Activated T-cell treated with anti-CD3 and anti-CD28 coated beads, Interleukin-2, amount 50 U/mL, for 4 hours (primary cell): ENCODE results near the gene FEV. TPM values are rescaled to one million over a fixed set of nuclear protein-coding genes. Genes with fewer than 3 reads are reported as not detected.
A peak's percentile ranks its signal among the peaks of the same experiment; 100 is the strongest.
"Not testable (repeated sequence)": the region's sequence is repeated elsewhere in the genome, so short reads cannot be mapped to it uniquely, and the experiment has no call there.

Source experiments
- ATAC-seq, 2 donors: fragments of 200-7000 bp; cut with Tn5 transposase; one replicate each; pipeline ENCODE4 v1.10.0; 2021
- DNase-seq: peaks from one replicate; pipeline ENCODE4 v3.0.0-alpha.2; 2020
- H3K27me3 Mint-ChIP-seq: one replicate; pipeline ENCODE4 v1.8.0; 2021; ENCODE audit warnings: low read depth, mixed read lengths
- H3K36me3 Mint-ChIP-seq: one replicate; pipeline ENCODE4 v1.8.0; 2022; ENCODE audit warnings: mixed read lengths; ENCODE audit not compliant: insufficient read depth
- H3K4me1 Mint-ChIP-seq: one replicate; pipeline ENCODE4 v1.8.0; 2021; ENCODE audit warnings: low read depth, mixed read lengths
- H3K4me3 Mint-ChIP-seq: one replicate; pipeline ENCODE4 v1.8.0; 2021; ENCODE audit warnings: mild to moderate bottlenecking, moderate library complexity, mixed read lengths
- H3K9me3 Mint-ChIP-seq: one replicate; pipeline ENCODE4 v1.8.0; 2021; ENCODE audit warnings: mixed read lengths
- total RNA-seq, 3 donors: library from RNA; stranded (reverse); gene quantifications; one replicate each; pipeline ENCODE4 v1.2.1, GENCODE V29; 2021

Gene FEV
- total RNA-seq, 3 donors from 2014 or later: not detected

DNA sequence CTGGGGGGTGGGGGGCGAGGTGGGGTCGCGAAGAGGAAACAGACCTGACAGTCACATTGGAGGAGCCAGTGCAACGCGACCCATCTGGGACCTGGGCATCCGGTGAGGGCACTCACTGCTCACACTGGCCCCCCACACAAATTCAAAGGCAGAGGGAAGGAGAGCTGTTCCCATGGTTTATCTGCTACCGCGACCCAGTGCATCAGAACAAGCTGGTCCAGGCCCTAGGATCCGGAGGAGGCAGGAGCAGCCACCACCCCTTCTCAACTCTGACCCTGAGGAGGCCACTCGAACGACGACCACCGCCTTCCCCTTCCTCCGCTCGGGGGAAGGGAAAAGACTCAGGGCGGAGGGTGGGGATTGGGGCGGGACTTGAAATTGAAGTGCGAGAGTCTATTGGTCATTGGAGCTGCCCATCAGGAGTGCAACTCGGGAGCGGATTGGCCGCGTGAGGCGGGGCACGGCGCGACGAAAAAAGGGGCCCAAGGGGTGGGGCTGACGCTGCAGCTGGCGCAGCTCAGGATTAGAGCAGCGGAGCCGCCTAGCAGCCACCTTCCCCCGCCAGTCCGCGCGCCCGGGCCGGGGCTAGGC, 25.7 kb downstream of the FEV start, which contains the start of gene CDK5R2:
TSS of gene CDK5R2 (plus strand) at position 526 of the 591 bp plus-strand sequence. CDS start 155 bp downstream, outside the sequence.
- ATAC-seq (peak; percentile 93 to 94), DNase-seq (peak; percentile 52)
- peaks cover 77% of the 10 kb centered on the region for H3K27me3 Mint-ChIP-seq
- H3K9me3 Mint-ChIP-seq: no peaks in the 10 kb centered on the region
- peaks cover 11% of the 10 kb centered on the region for H3K4me1 Mint-ChIP-seq
- H3K36me3 Mint-ChIP-seq: no peaks in the 10 kb centered on the region
- peak within 1 kb of the TSS; percentile 37 for H3K4me3 Mint-ChIP-seq

DNA sequence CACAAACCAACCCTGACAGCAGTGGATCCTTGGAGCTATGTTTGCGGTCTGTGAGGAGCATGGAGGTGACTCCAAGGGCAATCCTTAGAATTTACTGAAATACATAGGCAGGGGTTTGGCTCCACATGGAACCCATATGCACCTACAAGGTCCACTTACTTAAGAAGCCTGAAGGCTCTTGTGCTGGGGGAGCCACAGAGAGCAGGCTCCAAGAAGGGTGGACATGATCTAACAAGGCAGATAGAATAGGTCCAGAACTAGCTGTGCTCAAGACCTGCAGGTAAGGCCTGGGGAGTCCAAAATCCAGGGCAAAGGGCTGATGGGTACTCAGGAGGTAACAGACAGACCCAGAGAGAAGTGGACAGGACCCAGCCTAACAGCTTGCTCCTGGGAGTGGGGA, 26.7 kb downstream of the FEV start:
- Mint-ChIP-seq H3K36me3 (no peaks in the 10 kb centered on the region), H3K4me1 (peaks cover 11% of the 10 kb centered on the region), H3K9me3 (no peaks in the 10 kb centered on the region), H3K27me3 (peaks cover 75% of the 10 kb centered on the region), H3K4me3 (no peak overlapping the region)
- no peak for DNase-seq
- ATAC-seq: no peak

DNA sequence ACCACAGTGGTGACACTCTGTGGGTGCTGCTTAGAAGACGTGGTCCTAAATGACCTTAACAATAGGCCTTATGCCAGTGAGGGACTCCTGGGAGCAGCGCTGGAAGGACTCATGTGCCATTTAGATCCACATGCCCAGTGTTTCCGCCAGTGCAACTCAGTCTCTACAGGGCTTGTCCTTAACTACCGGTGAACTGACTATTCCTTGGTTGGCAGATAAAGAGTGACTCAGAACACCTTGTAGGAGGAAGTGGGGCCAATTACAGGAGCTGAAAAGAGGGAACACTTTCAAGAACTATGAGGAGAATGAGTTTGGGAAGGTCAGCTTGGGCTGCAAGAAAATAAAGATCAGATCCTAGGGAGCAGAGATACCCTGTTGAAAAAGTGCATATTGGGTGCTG, 27.3 kb downstream of the FEV start:
- no peak overlapping the region for H3K4me3 Mint-ChIP-seq
- H3K9me3 Mint-ChIP-seq: no peaks in the 10 kb centered on the region
- ATAC-seq: no peak
- no peaks in the 10 kb centered on the region for H3K36me3 Mint-ChIP-seq
- peaks cover 74% of the 10 kb centered on the region for H3K27me3 Mint-ChIP-seq
- H3K4me1 Mint-ChIP-seq: peaks cover 11% of the 10 kb centered on the region
- no peak for DNase-seq

DNA sequence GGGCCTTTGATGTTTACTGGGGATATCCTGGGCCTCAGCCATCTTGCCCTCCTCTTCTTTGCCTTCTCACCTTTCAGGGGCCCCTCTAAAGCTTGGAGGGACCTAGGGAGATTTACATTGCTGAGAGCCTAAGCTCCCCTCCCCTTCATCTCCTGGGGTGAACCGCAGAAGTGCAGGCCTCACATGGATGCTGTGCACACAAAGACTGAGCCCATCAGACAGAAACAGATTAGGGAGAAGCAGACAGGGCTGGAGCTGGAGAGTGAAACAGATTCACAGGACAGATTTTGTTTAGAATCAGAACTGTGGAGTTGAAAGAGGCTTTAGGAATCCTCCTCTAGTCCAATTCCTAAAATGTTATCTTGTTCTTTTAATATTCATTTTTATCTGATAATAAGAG, 28.9 kb downstream of the FEV start:
- Mint-ChIP-seq H3K4me1 (peaks cover 7% of the 10 kb centered on the region), H3K4me3 (no peak overlapping the region), H3K9me3 (no peaks in the 10 kb centered on the region), H3K36me3 (no peaks in the 10 kb centered on the region), H3K27me3 (peaks cover 65% of the 10 kb centered on the region)
- no peak for ATAC-seq
- no peak for DNase-seq

DNA sequence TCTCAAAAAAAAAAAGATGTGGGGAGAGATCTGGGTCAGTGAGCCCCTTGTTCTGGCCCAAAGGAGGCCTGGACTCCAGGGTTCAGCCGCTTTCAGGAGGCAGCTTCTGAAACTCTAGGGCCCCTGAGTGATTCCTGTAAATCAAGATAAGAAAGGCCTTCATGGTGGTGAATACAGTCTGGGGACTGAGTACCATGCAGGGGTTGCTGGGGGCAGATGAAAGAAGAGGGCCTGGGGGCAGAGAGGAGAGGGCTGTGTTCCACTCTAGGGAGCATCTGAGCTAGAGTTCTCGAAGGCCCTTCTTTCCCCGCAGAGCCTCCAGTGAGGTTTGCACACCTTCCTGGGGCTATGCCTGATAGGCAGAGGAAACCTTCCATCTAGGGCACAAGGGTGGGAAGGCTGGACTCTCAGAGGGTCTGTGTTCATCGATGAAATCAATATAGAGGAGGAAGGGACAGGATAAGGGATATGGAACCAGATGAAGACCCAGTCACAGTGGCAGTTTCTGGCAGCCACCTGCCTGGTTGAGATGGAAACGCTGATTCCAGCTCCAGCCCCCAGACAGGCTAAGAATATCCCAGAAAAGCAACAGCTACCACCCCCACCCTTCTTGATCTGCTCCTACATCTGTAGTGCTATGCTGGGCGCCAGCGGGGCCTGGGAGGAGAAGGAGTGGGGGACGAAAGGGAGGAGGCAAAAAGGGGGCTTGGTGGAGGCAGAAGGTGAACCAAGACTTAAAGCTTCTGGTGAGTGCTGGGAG, 30.3 kb downstream of the FEV start:
- DNase-seq (no peak), ATAC-seq (no peak)
- Mint-ChIP-seq H3K4me3 (no peak overlapping the region), H3K27me3 (peaks cover 63% of the 10 kb centered on the region), H3K4me1 (peaks cover 4% of the 10 kb centered on the region), H3K9me3 (no peaks in the 10 kb centered on the region), H3K36me3 (no peaks in the 10 kb centered on the region)

DNA sequence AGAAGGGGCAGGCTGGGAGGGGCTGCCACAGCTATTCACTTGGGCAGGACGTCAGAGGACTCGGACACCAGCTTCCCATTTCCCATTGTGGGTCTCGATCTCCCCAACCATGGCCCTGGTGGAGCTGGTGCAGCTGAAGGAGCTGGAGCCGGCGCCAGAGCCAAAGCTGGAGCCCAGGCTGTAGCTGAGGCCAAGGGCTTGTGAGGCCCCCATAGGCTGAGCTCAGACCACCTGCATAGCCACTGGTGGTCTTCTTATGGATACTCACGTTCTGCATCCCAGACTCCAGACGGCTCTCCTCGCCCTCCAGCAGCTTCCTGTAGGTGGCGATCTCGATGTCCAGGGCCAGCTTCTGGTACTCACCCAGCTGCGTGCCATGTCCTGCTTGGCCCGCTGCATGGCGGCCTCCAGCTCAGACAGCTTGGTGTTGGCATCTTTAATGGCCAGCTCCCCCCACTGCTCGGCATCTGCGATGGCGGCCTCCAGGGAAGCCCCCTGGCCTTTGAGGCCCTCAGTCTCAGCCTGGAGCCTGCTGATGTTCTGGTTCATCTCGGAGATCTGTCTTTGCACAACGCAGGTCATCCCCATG, 31.5 kb downstream of the FEV start:
- H3K36me3 Mint-ChIP-seq: no peaks in the 10 kb centered on the region
- H3K27me3 Mint-ChIP-seq: peaks cover 58% of the 10 kb centered on the region
- ATAC-seq (no peak), DNase-seq (no peak)
- no peak overlapping the region for H3K4me3 Mint-ChIP-seq
- H3K4me1 Mint-ChIP-seq: no peaks in the 10 kb centered on the region
- no peaks in the 10 kb centered on the region for H3K9me3 Mint-ChIP-seq

DNA sequence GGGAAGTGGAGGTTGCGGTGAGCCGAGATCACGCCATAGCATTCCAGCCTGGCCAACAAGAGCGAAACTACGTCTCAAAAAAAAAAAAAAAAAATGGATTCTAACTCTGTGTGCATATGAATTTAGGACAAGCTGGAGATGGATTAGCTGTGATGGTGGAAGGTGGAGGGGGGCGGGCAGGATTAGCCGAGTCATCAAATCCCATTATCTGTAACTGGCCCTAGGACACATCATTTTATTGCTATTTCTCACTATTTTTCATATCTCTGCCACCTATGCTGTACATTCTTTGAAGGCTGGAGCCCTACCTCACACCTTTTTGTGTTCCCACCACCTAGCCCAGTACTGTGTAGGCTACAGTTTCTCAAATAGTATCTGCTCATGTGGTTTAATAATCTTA, 32.8 kb downstream of the FEV start:
- no peak for ATAC-seq

DNA sequence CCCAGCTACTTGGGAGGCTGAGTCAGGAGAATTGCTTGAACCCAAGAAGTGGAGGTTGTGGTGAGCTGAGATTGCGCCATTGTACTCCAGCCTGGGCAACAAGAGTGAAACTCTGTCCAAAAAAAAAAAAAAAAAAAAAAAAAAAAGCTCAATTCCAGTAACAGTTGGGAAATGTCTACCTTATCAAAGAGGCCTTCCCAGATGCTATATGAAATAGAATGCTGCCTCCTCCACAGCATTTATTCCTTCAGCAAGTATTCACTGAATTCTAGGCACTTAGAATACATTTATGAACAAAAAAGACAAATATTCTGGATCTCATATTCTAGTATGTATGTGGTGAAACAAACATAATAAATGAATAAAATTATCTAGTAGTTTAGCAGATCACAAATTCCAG, 38.4 kb downstream of the FEV start:
- DNase-seq: no peak
- Mint-ChIP-seq H3K36me3 (no peaks in the 10 kb centered on the region), H3K4me3 (no peak overlapping the region), H3K27me3 (peaks cover 49% of the 10 kb centered on the region), H3K4me1 (no peaks in the 10 kb centered on the region), H3K9me3 (no peaks in the 10 kb centered on the region)
- ATAC-seq: no peak

More for the DNA sequence above, 32.8 kb downstream of the FEV start:
- Mint-ChIP-seq H3K4me3 (no peak overlapping the region), H3K36me3 (no peaks in the 10 kb centered on the region), H3K27me3 (peaks cover 47% of the 10 kb centered on the region), H3K9me3 (no peaks in the 10 kb centered on the region), H3K4me1 (no peaks in the 10 kb centered on the region)
- DNase-seq: no peak

DNA sequence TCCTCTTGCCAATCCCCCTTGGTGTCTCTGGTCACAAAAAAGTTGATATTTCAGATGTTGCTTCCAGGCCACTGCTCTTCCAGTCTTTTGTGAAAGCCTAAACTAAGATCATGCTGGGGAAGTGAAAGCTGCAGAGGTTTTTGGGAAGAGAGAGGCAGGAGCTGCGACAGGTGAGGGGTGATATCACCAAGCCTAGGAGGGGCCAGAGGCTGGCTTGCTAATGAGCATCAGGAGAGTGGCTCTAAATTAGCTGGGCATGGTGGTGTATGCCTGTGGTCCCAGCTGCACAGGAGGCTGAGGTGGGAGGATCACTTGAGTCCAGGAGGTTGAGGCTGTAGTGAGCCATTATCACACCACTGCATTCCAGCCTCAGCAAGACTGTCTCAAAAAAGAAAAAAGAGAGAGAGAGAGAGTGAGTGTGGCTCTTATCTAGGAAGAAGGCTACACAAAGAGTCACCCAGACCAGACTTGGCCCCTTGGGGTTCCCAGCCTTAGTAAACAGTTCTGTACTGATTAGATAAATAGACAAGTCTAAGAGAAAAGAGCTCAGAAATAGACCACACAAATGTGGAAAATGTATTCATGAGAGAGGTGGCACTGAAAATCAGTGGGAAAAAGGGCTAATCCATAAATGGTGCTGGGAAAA, 40.1 kb downstream of the FEV start:
- ATAC-seq: no peak
- H3K27me3 Mint-ChIP-seq: peaks cover 47% of the 10 kb centered on the region
- no peak for DNase-seq
- H3K9me3 Mint-ChIP-seq: no peaks in the 10 kb centered on the region
- H3K4me1 Mint-ChIP-seq: no peaks in the 10 kb centered on the region
- H3K36me3 Mint-ChIP-seq: no peaks in the 10 kb centered on the region
- no peak overlapping the region for H3K4me3 Mint-ChIP-seq

DNA sequence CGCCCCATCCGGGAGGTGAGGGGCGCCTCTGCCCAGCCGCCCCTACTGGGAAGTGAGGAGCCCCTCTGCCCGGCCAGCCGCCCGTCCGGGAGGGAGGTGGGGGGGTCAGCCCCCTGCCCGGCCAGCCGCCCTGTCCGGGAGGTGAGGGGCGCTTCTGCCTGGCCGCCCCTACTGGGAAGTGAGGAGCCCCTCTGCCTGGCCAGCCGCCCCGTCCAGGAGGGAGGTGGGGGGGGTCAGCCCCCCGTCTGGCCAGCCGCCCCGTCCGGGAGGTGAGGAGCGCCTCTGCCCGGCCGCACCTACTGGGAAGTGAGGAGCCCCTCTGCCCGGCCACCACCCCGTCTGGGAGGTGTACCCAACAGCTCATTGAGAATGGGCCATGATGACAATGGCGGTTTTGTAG, 53.2 kb downstream of the FEV start:
- H3K4me1 Mint-ChIP-seq, DNase-seq, ATAC-seq, H3K36me3 Mint-ChIP-seq, H3K4me3 Mint-ChIP-seq, H3K9me3 Mint-ChIP-seq: not testable (repeated sequence)
- peaks cover 38% of the 10 kb centered on the region for H3K27me3 Mint-ChIP-seq

Other genes with a start within 250 kb of the FEV start
- gene CYP27A1, start 203.0 kb downstream of the FEV start, total RNA-seq: under 1 TPM; 0.14 to 0.26 (median 0.15) TPM
- not detected for gene PRKAG3, start 153.4 kb downstream of the FEV start, total RNA-seq
- under 1 TPM in 1 of 3 donors, not detected in 2; 0.11 TPM for gene WNT6, start 125.4 kb downstream of the FEV start, total RNA-seq
- 1 to 10 TPM; 1.4 to 2.7 (median 2.3) TPM for gene WNT10A, start 104.3 kb downstream of the FEV start, total RNA-seq
- not detected for gene CDK5R2, start 25.5 kb downstream of the FEV start, total RNA-seq
- gene CRYBA2, start 8.2 kb upstream of the FEV start, total RNA-seq: not detected
- not detected for gene CFAP65, start 56.3 kb upstream of the FEV start, total RNA-seq
- gene IHH, start 75.7 kb upstream of the FEV start, total RNA-seq: under 1 TPM in 1 of 3 donors, not detected in 2; 0.28 TPM
- gene NHEJ1, start 175.6 kb upstream of the FEV start, total RNA-seq: 10 to 100 TPM; 26.5 to 33.3 (median 30.1) TPM
- under 1 TPM; 0.71 to 0.89 (median 0.84) TPM for gene SLC23A3, start 184.8 kb upstream of the FEV start, total RNA-seq
- gene CNPPD1, start 191.7 kb upstream of the FEV start, total RNA-seq: 10 to 100 TPM; 66.8 to 78.9 (median 72.7) TPM
- 10 to 100 TPM; 55.0 to 63.1 (median 62.7) TPM for gene RETREG2, start 193.1 kb upstream of the FEV start, total RNA-seq
- gene ZFAND2B, start 221.6 kb upstream of the FEV start, total RNA-seq: 10 to 100 TPM; 27.0 to 35.3 (median 31.7) TPM
- gene ABCB6, start 233.8 kb upstream of the FEV start, total RNA-seq: 10 to 100 TPM; 14.8 to 17.2 (median 15.4) TPM
- gene ATG9A, start 244.5 kb upstream of the FEV start, total RNA-seq: 10 to 100 TPM; 29.7 to 31.4 (median 31.4) TPM
- gene ANKZF1, start 244.6 kb upstream of the FEV start, total RNA-seq: 10 to 100 TPM; 40.8 to 52.1 (median 45.5) TPM